Measurements from ENCODE around the gene SERPINB1. TPM values are rescaled to one million over a fixed set of nuclear protein-coding genes. Genes with fewer than 3 reads are reported as not detected.

The SERPINB1 gene
- total RNA-seq, 1 donor from 2014 or later, result 67.0 TPM

- intact Hi-C loops (cut with micrococcal nuclease), result loop anchor here (5.0 kb wide), 1 partner anchor 268 kb away; no protein-coding TSS in a partner anchor
Observed at GRCh38 chr6:2794171-2794730, 47.4 kb downstream of the SERPINB1 start.

- intact Hi-C loops (cut with micrococcal nuclease), result loop anchor here (1.0 to 5.0 kb wide), 2 partner anchors 48 to 269 kb away; partner anchors contain the start of gene SERPINB1
Observed at GRCh38 chr6:2793534-2794151, 48.0 kb downstream of the SERPINB1 start.

- intact Hi-C loops (cut with micrococcal nuclease), result loop anchor here (1.0 to 5.0 kb wide), 2 partner anchors 49 to 270 kb away; partner anchors contain the start of gene SERPINB1
Observed at GRCh38 chr6:2792330-2793110, 49.1 kb downstream of the SERPINB1 start.

- intact Hi-C loops (cut with micrococcal nuclease), result loop anchor here (1.0 to 5.0 kb wide), 6 partner anchors 26 to 271 kb away; partner anchors contain the start of gene WRNIP1
Observed at GRCh38 chr6:2791450-2791974, 50.2 kb downstream of the SERPINB1 start.

- intact Hi-C loops (cut with micrococcal nuclease), result loop anchor here (1.0 to 5.0 kb wide), 6 partner anchors 26 to 271 kb away; partner anchors contain the start of gene WRNIP1
Observed at GRCh38 chr6:2790588-2791449, 50.8 kb downstream of the SERPINB1 start.

GRCh38 chr6:2786269-2786668 is 55.4 kb downstream of the SERPINB1 start:
- intact Hi-C loops (cut with micrococcal nuclease), result no loop called here

- intact Hi-C loops (cut with micrococcal nuclease), result no loop called here
Observed at GRCh38 chr6:2784930-2785329, 56.7 kb downstream of the SERPINB1 start.

- intact Hi-C loops (cut with micrococcal nuclease), result no loop called here
Observed at GRCh38 chr6:2784061-2784460, 57.6 kb downstream of the SERPINB1 start.

GRCh38 chr6:2783188-2783963 is 58.3 kb downstream of the SERPINB1 start:
- intact Hi-C loops (cut with micrococcal nuclease), result no loop called here

GRCh38 chr6:2782825-2783187 is 58.9 kb downstream of the SERPINB1 start:
- intact Hi-C loops (cut with micrococcal nuclease), result no loop called here

GRCh38 chr6:2782356-2782708 is 59.3 kb downstream of the SERPINB1 start:
- intact Hi-C loops (cut with micrococcal nuclease), result no loop called here

Other genes starting within 250 kb of the SERPINB1 start
- gene MYLK4, start 90.9 kb downstream of the SERPINB1 start, total RNA-seq, result 0.30 and 0.36 TPM in 2 replicates
- gene WRNIP1, start 76.5 kb downstream of the SERPINB1 start, total RNA-seq, result 45.2 and 47.4 TPM in 2 replicates
- gene SERPINB9, start 61.4 kb upstream of the SERPINB1 start, total RNA-seq, result 32.1 and 33.4 TPM in 2 replicates
- gene SERPINB6, start 129.7 kb upstream of the SERPINB1 start, total RNA-seq, result 31.8 and 32.3 TPM in 2 replicates
- gene NQO2, start 158.0 kb upstream of the SERPINB1 start, total RNA-seq, result 40.5 and 42.4 TPM in 2 replicates
- 29.9 and 30.5 TPM in 2 replicates for gene RIPK1, start 226.6 kb upstream of the SERPINB1 start, total RNA-seq